Activated CD8-positive, alpha-beta memory T cell treated with anti-CD3 and anti-CD28 coated beads for 36 hours (primary cell): ENCODE data around the gene DMRTA2. TPM values are rescaled to one million over a fixed set of nuclear protein-coding genes. Genes with fewer than 3 reads are reported as not detected.

Experiments used
- CTCF ChIA-PET: fragments of 350-600 bp; sonication (Branson Sonifier 250); formaldehyde crosslinking; loops from one replicate; lab custom pipeline; 2021; ENCODE audit warnings: antibody characterized with exemption; lab: Charles Lee
- POLR2A ChIA-PET: fragments of 350-600 bp; sonication (Branson Sonifier 250); formaldehyde crosslinking; loops from one replicate; lab custom pipeline; 2021; ENCODE audit warnings: antibody characterized with exemption; lab: Charles Lee
- total RNA-seq, 2 experiments: library from RNA; stranded (reverse); gene quantifications; one replicate each; pipeline ENCODE4 v1.2.3, GENCODE V29; 2021

The DMRTA2 gene
- not detected for total RNA-seq

DNA sequence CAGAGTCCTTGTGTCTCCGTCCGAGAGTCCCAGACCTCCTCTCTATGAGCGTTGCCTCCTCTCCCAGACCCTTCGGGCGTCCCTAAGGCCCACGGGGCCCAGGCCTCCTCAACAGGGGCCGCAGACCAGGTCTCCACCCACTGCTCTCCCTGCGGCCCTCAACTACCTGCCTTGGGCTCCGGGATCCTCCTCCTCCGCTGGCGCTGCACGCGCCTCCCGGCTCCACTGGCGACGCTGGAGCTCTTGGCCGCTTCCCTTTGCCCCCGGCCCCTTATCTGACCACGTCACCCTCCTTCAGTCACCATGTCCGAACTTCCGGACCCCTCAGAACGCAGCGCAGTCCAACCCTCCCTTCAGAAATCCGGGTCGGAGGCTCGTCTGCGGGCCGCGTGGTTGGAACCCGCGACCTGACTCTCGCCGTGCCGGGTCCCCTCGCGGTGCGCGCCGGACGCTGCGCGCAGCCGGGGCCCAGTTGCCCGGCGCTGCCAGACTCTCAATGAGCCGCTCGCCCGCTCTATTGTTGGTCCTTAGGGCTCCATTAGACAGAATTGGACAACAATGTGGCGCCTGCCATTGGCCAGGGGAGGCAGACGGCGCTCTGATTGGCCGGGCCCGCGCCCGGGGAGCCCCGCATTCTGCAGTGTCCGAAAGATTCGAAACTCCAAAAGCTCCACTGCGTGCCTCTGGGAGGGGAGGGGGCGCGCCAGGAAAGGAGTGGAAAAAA, at the start of gene DMRTA2:
TSS of gene DMRTA2 (minus strand) at position 498 of the 724 bp plus-strand sequence. CDS start 1,907 bp downstream, outside the sequence.
- ChIA-PET CTCF (interaction anchor here (0.7 to 1.4 kb wide), 2 partner anchors 8 to 409 kb away, joined by 3 read pairs; no protein-coding TSS in a partner anchor), POLR2A (no interaction called here)

DNA sequence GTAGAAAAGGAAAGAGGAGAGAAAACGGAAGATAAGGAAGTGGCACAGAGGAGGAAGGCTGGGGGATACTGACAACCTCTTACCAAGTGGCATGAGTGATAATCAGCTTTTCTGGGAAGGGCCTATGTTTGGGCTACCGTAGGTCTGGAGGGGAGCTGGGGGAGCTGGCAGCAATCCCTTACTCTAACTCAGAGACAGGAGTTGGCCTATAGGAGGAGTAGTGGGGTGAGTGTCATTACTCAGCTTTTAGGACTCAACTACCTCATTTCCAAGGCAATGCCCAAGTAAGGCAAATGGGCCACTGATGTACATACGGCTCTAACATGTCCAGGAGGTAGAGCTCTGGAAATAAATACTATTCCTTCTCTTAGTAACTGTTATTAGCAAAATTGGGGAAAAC, 48.7 kb upstream of the DMRTA2 start:
- ChIA-PET CTCF (no interaction called here), POLR2A (no interaction called here)

DNA sequence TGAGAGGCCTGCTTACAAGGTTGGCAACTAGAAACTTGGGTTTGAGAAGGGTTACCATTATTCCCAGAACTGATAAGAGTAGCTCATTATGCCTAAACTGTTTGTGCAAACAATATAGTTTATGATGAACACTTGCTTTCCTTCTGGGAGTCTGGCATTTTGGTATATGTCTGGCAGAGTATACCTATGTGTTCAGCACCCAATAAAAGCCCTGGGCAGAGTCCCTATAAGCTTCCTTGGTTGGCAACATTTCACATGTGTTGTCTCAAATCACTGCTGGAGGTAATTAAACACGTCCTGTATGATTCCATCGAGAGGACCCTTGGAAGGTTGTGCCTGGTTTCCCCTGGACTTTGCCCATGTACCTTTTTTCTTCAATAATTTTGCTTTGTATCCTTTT, 39.7 kb upstream of the DMRTA2 start:
- CTCF ChIA-PET: no interaction called here
- POLR2A ChIA-PET: no interaction called here

DNA sequence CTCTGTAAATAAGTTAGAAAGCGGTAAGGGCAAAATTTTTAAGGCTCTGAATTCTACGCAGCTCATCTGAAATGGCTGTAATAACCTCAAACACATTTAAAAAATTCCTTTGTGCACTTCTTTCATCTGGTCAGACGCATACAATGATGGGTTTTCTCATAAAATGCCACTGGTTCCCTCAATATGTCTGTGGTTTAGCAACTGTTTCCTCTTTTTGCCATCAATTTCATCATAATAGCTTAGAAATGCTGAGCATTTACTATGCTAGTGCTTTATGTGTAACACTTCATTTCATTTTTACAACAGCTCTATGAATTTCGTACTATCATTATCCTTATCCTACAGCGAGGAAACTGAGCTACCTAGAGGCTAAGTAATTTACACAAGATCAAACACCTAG, 35.3 kb upstream of the DMRTA2 start:
- POLR2A ChIA-PET: no interaction called here
- CTCF ChIA-PET: interaction anchor here (1.2 kb wide), 1 partner anchor 16 kb away, joined by 3 read pairs; no protein-coding TSS in a partner anchor

DNA sequence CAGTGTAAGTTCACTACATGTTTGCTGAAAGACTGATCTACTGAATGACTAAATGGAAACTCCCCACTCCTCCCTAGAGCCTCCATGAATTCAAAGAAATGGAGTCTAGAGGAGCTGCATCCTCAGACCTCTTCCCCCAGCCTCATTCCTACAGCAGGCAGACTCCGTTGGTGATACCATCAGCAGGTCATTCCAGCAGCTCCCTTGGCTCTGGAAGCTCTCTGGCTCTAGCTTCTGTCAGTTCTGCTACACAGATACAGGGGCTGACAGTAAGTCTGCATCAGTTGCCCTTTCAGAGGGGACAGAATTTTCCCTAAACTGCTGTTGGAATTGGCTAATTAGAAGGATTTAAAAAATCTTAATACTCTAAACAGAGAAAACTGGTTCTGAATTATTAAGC, 31.7 kb upstream of the DMRTA2 start:
- CTCF ChIA-PET: no interaction called here
- POLR2A ChIA-PET: no interaction called here

DNA sequence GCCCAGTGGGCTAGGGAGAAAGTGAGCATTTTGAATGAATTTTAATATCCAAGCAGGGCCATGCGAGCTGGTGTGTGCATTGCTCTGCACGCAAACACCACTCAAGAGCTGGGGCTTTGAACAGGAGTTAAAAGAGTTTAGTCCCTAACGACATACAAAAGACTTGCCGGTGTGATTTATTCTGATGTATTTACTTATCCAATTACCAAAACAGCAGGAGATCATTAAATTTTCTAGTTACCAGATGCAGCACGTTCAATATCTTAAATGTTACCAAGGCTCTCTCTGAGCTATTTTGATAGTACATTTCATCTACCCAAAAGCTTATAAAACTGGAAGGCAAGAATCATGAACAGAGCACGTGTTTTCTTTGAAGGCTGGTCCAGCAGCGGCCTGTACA, 30.0 kb upstream of the DMRTA2 start:
- ChIA-PET POLR2A (no interaction called here), CTCF (interaction anchor here (1.3 kb wide), 1 partner anchor 10 kb away, joined by 3 read pairs; no protein-coding TSS in a partner anchor)

DNA sequence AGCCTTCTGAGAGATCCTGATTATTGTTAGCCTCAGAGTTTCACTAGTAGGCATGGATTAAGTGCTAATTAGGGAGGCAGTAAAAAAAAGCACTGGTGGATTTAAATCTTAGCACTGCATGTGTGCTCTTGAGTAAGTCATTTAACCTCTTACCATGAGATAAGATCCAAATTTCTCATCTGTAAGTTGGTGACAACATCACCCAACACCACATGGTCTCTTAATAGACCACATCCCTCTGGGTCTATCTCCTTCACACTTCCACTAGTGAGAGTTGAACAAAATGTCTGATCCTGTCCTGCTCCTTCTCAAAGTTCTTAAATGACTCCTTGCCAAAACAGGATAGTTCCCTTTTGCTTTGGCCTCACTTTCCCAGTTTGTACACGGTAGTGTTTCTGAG, 29.5 kb upstream of the DMRTA2 start:
- ChIA-PET CTCF (interaction anchor here (1.3 kb wide), 1 partner anchor 10 kb away, joined by 3 read pairs; no protein-coding TSS in a partner anchor), POLR2A (no interaction called here)

DNA sequence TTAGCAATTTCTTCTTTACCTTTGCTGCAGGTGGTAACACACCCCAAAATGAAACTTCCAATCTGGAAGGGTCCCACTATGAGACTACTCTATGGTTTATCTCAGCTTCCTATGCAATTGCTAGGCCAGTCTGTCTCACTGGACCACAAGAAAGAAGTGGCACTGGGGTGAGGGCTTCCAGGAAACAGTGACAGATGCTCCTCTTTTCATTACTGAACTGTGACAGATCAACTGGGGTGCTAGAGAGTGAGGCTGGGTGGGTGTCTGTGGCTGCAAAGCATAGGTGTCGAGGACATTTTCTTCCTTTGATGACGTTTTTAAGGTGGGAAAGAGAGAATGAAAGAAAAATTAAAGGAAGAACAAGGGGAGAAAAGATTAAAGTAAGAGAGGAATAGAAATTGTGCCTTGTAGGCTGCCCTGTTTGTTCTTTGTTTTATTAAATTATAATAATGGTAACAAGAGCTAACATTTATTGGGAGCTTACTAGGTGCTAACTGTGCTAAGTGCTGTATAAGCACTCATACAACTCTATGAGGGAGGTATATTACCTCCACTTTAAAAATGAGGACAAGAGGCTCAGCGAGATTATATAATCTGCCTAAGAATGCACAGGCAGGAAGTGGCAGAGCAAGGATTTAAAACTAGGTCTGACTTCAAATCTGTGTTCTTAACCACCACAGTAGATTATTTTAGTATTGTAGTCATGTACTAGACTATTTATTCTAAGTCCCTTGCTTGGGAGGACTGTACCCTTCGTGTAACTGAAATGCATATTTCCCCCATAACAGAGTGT, 27.8 kb upstream of the DMRTA2 start:
- CTCF ChIA-PET: no interaction called here
- POLR2A ChIA-PET: no interaction called here

DNA sequence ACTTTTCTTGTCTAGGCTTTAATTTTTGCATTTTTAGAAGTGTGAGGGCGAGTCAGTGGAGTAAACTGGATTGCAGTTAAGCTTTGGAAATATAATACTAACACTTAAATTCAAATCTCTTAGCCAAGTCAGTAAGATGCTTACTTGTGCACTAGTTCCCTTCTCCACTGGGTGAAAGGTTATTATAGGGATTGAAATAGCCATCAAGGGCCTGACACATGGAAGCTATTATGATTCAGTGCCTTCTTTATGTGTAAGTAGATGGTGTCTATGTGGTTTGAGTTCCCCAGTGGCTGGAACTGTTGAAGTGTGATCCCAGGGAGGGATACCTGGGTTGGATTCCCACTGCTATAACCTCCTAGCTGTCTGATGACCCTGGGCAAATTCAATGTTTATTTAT, 24.7 kb upstream of the DMRTA2 start:
- ChIA-PET POLR2A (no interaction called here), CTCF (no interaction called here)

DNA sequence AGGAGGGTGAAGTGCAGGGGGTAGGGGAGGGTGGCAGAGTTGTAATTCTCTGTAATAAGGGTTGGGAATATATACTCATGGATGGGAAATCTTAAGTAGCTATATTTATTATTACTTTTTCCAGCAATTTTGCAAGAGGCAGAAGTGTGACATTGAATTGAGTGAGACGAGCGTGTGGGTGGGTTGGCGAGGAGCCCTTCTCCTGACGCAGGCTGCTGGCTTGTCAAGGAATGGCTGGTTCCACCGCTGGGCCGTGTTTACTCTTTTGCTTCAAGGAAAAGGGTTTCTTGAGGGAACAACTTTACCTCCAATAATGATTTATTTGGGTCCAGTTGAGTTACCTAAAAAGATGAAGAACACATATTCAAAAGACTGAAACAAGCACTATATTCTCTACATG, 17.9 kb upstream of the DMRTA2 start:
- CTCF ChIA-PET: no interaction called here
- POLR2A ChIA-PET: no interaction called here

DNA sequence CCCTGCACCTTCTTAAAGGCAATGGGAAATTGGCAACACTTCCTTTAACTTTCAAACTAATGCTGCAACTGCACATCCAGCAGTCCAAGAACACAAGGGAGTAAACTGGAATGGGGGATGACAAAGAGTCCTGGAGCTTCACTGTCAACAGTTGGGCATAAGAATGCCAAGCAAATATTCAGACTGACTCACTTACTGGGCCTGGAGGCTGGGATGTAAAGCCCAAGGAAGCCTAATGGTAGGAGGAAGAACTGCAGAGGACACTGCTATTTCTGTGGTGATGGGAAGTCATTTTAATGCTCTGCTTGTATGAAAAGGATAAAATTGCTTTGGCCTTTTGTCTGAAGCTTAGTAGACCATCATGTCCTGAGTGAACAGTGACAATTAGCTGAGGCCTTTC, 15.7 kb upstream of the DMRTA2 start:
- POLR2A ChIA-PET: no interaction called here
- CTCF ChIA-PET: no interaction called here

DNA sequence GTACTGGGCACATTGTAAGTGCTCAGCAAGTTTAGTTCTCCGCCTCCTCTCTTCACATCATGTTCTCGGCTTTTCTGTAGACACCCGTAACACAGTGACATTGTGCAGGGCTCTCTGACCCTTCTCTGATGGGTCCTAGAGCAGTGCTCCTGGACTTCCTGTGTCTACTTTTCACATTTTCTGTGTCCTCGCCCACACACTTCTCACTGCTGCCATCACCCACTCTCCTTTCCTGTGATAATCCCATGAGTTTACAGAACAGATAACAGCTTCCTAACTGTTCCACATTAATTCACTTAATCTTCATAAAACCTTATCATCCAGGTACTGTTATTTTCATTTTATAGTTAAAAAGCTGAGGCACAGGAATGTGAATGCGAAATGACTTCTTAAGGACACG, 13.2 kb upstream of the DMRTA2 start:
- CTCF ChIA-PET: interaction anchor here (0.7 kb wide), 1 partner anchor 236 kb away, joined by 4 read pairs; no protein-coding TSS in a partner anchor
- POLR2A ChIA-PET: no interaction called here

DNA sequence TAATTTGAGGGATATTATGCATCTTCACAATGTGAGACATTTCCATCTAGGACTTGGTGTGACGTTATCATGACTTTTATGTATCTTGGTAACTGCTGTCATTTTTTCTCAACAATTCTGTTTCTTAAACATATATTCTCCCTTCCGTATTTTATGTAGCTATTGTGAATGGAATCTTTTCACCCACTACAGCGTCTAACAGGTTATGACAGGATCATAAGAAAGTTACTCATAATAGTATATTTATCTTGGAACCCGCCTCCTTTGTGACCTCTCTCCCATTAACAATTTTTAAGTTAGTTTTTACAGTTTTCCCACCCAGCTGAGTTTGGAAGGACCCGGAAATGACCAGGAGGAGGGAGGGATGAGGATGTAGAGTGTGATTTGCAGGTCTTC, 6.8 kb upstream of the DMRTA2 start:
- CTCF ChIA-PET: no interaction called here
- POLR2A ChIA-PET: interaction anchor here (0.6 kb wide), 1 partner anchor 116 kb away, joined by 7 read pairs; no protein-coding TSS in a partner anchor

DNA sequence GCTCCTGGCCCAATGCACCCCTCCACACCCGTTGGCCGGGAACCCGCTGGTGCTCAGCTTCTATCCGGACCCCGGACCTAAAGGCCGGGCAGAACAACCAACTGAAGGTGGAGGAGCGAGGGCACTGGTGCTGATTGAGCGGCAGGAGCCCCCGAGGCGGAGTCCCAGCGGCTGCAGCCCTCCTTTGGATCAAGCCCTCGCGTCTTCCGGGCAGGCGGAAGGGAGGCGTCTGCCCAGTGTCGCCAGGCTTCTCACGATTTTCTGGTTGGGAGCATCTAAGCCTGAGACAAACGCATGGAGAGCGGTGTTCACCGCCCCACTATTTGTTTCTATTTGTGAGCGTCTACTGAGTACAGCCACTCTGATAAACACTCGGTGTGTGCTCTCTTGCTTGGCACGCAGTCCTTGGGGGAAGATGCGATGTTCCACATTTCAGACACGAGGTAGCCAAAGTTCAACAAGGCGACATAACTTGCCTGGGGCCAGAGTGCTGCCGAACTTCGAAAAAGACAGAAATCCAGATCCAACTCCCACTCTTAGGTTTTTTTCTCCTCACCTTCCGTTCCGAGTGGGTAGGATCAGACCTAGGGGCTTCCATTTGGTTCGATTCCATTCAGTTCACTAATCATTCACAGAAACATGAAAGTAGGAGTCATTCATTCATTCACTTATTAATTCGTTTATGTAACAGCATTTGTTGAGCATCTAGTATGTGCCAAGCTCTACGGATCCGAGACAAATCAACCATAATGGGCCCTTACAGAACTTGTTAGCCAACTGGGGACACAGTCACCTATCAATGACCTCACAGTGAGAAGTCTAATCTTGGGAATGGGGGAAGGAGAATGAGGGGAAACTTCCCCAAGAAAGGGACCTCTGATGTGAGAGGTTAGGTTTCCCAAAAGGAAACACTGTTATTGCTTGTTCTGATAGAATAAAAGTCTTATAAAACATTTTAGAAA, 4.9 kb upstream of the DMRTA2 start:
- CTCF ChIA-PET: no interaction called here
- POLR2A ChIA-PET: no interaction called here

DNA sequence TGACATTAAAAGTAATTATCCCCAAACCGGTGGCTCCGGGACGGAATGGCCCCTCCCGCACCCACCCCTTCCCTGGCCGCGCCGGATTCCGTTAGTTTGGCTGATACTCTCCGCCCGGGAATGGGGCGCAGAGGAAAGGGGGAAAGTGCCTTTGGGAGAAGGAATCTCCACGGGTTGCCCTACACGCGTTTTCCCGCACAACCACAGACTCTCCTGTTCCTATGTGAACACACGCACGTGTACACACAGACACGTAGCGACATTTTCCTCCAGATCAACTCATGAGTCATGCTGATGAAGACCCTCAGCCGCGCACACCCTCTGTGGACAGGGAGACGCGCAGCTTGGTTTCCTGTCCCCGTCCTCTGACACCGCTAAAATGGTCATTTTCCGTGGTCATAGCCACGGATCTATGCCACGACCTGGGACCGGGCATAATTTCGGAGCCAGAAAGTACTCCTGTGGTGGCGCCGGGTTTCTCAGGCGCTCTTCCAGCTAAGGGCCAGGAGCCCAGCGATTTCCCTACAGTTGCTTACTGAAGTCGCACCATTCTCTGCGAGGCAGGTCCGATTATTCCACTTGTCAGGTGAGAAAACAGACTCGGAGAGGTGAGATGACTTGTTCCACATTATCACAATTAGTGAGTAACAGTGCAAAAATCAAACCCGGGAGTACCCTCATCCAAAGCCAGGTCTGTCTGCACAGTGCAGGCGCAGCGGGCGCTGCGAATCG, 4.0 kb upstream of the DMRTA2 start:
- ChIA-PET POLR2A (no interaction called here), CTCF (no interaction called here)

DNA sequence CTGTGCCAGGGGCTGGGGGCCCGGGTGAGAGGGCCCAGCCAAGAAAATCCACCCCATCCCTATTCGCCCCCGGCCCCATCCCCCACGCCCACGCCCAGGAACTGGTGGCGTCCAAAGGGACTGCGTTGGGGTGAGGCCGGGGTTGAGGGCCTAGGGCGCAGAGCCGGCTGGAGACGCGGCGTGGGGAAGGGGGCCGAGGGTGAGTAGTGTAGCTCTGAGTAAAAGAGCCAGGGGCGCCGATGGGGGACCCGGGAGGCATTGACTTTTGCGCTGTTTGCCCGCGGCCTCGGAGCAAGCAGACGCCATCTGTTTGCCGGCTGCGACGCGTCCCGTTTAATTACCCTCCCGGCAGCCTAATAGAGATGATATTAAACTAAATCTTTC, 3.5 kb upstream of the DMRTA2 start:
- ChIA-PET POLR2A (no interaction called here), CTCF (no interaction called here)

DNA sequence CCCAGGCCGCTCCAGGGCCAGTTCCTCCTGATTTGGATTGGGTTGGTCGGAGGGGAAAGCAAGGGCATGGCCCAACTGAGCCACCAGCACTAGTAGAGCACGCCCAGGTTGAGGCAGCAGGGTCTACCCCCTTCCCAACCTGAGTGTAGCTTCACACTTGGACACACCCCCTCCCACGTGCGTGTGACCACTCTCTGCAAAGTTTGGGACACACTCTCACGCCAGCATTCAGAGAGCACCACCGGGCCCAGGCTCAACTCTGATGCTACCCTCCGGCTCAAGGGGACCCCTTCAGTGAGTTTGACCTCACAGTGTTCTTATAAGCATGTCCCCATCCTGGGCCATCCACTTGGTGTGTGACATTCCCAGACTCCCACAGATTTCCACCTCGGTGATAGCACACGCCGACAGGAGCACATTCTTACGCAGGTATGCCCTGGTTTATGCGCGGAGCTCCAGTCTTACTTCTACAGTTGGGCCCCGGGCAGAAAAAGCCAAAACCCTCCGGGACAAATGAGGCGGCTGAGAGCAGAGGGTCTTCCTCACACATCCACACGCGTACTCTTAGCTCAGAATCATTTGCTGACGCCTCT, 3.0 kb upstream of the DMRTA2 start:
- ChIA-PET POLR2A (no interaction called here), CTCF (no interaction called here)

DNA sequence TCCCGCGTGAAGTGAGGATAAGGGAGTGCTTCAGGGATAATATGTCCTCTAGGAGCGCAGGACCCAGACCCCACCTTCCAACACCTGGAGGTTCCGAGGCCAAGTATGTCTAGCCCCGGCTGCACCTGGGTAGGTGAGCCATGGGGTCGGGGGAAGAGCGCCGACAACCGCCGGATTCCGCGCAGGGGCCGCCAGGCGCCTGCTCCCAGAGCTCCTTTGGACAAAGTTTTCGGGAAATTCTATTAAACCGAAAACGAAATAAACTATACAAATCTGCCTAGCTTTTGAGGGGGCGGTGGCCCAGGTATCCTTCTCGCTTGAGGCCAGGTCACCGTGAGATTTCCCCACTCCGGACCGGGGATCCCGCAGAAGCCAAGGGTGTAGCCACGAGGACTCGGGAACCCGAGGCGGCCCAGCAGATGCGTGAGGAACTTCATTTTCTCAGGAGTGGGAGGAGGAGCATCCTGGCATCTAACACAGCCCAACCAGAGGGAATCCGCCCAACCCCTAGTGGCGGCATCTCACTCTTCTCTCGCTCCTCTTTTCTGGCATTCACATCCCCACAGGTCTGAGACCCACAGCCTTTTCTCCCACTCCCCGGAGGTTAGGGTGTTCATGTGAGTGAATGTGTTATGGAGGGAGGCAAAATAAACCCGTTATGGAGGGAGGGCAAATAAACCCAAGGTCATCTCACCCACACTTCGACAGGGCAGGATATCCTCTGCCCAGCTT, 2.3 kb upstream of the DMRTA2 start:
- ChIA-PET POLR2A (no interaction called here), CTCF (no interaction called here)
